ENCODE measurements around the gene GPR107.

DNA sequence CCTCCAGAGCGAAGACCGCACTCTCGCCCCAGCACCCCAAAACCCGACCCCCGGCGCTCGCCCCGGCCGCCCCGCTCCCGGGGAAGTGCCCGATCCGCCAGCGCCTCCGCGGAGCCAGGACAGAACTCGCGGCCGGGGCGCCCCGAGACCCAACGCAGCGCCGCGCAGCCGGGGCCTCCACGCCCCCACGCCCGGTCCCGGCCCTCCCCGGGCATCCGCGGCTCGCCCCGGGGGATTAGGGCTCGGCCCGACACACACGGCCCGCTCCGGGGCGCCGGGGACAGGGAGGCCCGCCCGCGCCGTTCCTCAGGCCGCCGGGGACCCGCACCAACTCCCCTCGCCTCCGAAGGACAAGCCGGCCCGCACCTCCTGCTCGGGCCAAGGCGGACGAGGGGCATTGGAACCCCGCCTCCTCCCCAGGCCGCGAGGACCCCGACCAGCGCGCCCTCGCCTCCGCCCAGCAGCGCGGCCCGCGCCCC, 11.3 kb upstream of the GPR107 start:
- TF ChIP-seq YY1 (IDR thresholded peaks at IDR 0.05; ENCODE audit: insufficient read depth, insufficient read length), result no peak
- no peak for TF ChIP-seq ZNF274 (IDR thresholded peaks at IDR 0.05; ENCODE audit: low read depth, low read length)
- TF ChIP-seq SUZ12 (IDR thresholded peaks at IDR 0.05; ENCODE audit: extremely low read depth, insufficient read depth, insufficient read length), result no peak

All from NT2/D1 (cell line).